OCI-LY3 (cell line): ENCODE data around the gene TM9SF3.

Experiments used
- H2AFZ ChIP-seq: fragments of 200-600, 300-600 bp; shearing (Covaris generic); 2 replicates; pipeline ENCODE4 v1.6.0; 2014; ENCODE audit warnings: antibody characterized with exemption, low read depth, low read length
- H3K27ac ChIP-seq: fragments of 200-600, 300-600 bp; sonication (generic); 2 replicates; pipeline ENCODE4 v1.5.1; 2014; ENCODE audit warnings: mild to moderate bottlenecking, low read length, moderate library complexity, mixed read lengths
- H3K27me3 ChIP-seq: fragments of 200-600, 300-600 bp; sonication (generic); 2 replicates; pipeline ENCODE4 v1.6.1; 2014; ENCODE audit warnings: low read depth, low read length, mixed read lengths
- H3K36me3 ChIP-seq: fragments of 200-600, 300-600 bp; sonication (generic); replicated peaks from 2 replicates; pipeline ENCODE3; 2014; ENCODE audit warnings: low read depth, low read length, mixed read lengths
- H3K4me1 ChIP-seq: fragments of 300-600, 200-600 bp; sonication (generic); 2 replicates; pipeline ENCODE4 v1.6.1; 2014; ENCODE audit warnings: low read length, mixed read lengths
- H3K4me2 ChIP-seq: fragments of 200-600, 300-600 bp; sonication (generic); 2 replicates; pipeline ENCODE4 v1.6.1; 2014; ENCODE audit warnings: low read length, mixed read lengths
- H3K4me3 ChIP-seq: fragments of 300-600, 200-600 bp; sonication (generic); 2 replicates; pipeline ENCODE4 v1.5.1; 2014; ENCODE audit warnings: antibody characterized with exemption, mild to moderate bottlenecking, low read length, moderate library complexity
- H3K79me2 ChIP-seq: fragments of 300-600, 200-600 bp; shearing (Covaris generic); 2 replicates; pipeline ENCODE4 v1.6.1; 2014; ENCODE audit warnings: mild to moderate bottlenecking, low read length, mixed read lengths
- H3K9ac ChIP-seq: fragments of 300-600, 200-600 bp; shearing (Covaris generic); 2 replicates; pipeline ENCODE4 v1.6.0; 2014; ENCODE audit warnings: mild to moderate bottlenecking, low read length, moderate library complexity
- H3K9me3 ChIP-seq: fragments of 200-600, 300-600 bp; shearing (Covaris generic); 2 replicates; pipeline ENCODE4 v1.6.1; 2014; ENCODE audit warnings: low read length, mixed read lengths; ENCODE audit not compliant: insufficient read depth
- H4K20me1 ChIP-seq: fragments of 200-600, 300-600 bp; sonication (generic); 2 replicates; pipeline ENCODE4 v1.6.1; 2016; ENCODE audit warnings: low read length, mixed read lengths; ENCODE audit not compliant: insufficient read depth
- CTCF ChIP-seq: fragments of 200-600, 300-600 bp; sonication (generic); IDR thresholded peaks from 2 replicates; pipeline ENCODE4 v1.5.1; 2014; ENCODE audit warnings: antibody characterized with exemption, low read length, low read depth
- EZH2phosphoT487 ChIP-seq: fragments of 200-600 bp; shearing (Covaris generic); IDR thresholded peaks from 2 replicates; pipeline ENCODE4 v1.6.1; 2018; ENCODE audit warnings: antibody characterized with exemption, mixed run types, low read depth

Gene TM9SF3

GRCh38 chr10:96626795-96627194 lies 40.0 kb upstream of the TM9SF3 start:
- Histone ChIP-seq H4K20me1 (no peaks in the 10 kb centered on the region), H3K4me3 (no peak overlapping the region), H2AFZ (no peak overlapping the region), H3K27ac (no peak overlapping the region), H3K36me3 (peaks cover 25% of the 10 kb centered on the region), H3K27me3 (no peaks in the 10 kb centered on the region), H3K79me2 (no peaks in the 10 kb centered on the region), H3K9me3 (no peaks in the 10 kb centered on the region), H3K4me2 (no peak overlapping the region), H3K9ac (no peak overlapping the region), H3K4me1 (no peaks in the 10 kb centered on the region)
- TF ChIP-seq EZH2phosphoT487 = no peak
- peak; percentile 16; the same call in 1 of the 2 replicates for TF ChIP-seq CTCF

DNA sequence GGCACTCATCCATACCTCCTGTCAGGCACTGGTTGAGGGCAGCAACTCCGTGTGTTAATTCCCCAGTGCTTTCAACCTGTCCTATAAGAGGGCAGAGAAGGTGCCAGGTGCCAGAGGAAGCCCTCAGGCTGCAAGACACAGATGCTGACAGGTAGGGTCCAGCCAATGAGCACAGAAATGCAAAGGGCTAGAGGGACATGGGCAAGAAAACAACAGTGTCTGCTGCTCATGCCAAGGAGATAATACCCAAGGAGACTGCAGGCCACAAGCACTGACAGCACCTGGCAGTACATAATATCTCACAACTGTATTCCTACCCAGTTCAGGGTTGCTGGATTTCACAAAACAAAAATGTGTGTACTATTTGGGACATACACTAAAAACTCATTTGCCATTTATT lies 38.4 kb upstream of the TM9SF3 start:
- Histone ChIP-seq H3K4me1 (no peaks in the 10 kb centered on the region), H3K9ac (no peak overlapping the region), H3K27me3 (no peaks in the 10 kb centered on the region), H3K4me2 (no peak overlapping the region), H3K9me3 (no peaks in the 10 kb centered on the region), H3K27ac (no peak overlapping the region), H4K20me1 (no peaks in the 10 kb centered on the region), H3K4me3 (no peak overlapping the region), H3K36me3 (peaks cover 29% of the 10 kb centered on the region), H3K79me2 (no peaks in the 10 kb centered on the region), H2AFZ (no peak overlapping the region)
- TF ChIP-seq CTCF = no peak
- TF ChIP-seq EZH2phosphoT487 = no peak

DNA sequence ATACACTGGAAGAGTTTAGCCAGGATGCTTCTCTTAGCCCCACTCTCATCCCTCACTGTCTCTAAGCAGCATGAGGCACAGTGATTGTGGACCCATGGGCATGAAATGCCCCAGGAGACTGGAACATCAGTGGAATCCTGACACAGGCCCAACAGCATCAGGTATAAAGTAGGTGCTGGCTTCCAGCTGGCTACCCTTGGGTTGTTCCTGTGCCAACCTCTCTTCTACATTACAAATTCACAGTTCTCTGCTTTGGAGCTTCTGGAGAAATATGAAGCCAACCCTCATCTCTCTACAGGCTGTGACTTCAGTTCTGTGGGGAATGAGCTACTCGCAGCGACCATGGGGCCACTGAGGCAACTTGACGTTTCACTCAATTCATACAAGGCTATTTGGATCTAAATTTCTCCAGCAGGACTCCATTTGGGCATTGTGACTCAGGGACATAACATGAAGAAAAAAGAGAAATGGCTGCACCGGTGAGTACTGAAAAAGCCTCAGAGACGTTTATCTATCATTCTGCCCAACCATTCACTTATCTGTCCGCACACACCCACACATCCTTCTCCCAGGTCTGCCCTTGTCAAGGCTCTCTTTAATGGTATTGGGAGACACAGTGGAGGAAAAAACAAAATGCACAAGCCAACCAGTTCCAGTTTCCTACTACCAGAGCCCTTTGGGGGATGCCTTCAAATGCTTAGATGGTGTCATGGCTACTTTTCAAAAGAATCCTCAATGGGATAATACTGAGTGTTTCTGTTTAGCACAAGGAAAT lies 35.4 kb upstream of the TM9SF3 start:
- Histone ChIP-seq H4K20me1 (no peaks in the 10 kb centered on the region), H3K4me2 (no peak overlapping the region)
- no peak for TF ChIP-seq EZH2phosphoT487

GRCh38 chr10:96619796-96620773 lies 33.3 kb upstream of the TM9SF3 start:
- TF ChIP-seq EZH2phosphoT487 (no peak), CTCF (no peak)
- Histone ChIP-seq H2AFZ (no peak overlapping the region), H3K9me3 (no peaks in the 10 kb centered on the region), H3K4me2 (no peak overlapping the region), H3K79me2 (no peaks in the 10 kb centered on the region), H4K20me1 (no peaks in the 10 kb centered on the region), H3K36me3 (peaks cover 22% of the 10 kb centered on the region), H3K4me3 (no peak overlapping the region), H3K4me1 (no peaks in the 10 kb centered on the region), H3K27ac (no peak overlapping the region), H3K9ac (no peak overlapping the region), H3K27me3 (no peaks in the 10 kb centered on the region)

More for the DNA sequence above, 35.4 kb upstream of the TM9SF3 start:
- Histone ChIP-seq H3K36me3 (peaks cover 23% of the 10 kb centered on the region), H3K4me1 (no peaks in the 10 kb centered on the region), H3K4me3 (no peak overlapping the region), H3K27ac (no peak overlapping the region), H3K9ac (no peak overlapping the region), H2AFZ (no peak overlapping the region), H3K79me2 (no peaks in the 10 kb centered on the region), H3K27me3 (no peaks in the 10 kb centered on the region), H3K9me3 (no peaks in the 10 kb centered on the region)
